Caco-2 (cell line): ENCODE data around the gene TACC2. TPM values are rescaled to one million over a fixed set of nuclear protein-coding genes. Genes with fewer than 3 reads are reported as not detected.

Source experiments
- BruUV-seq: library from RNA; stranded (reverse); fragments of 400-500 nt; replicated peaks from 2 replicates; lab custom pipeline; 2021; lab: Mats Ljungman, UMichigan
- CTCF ChIA-PET: fragments of 300-600 bp; sonication (Branson Sonifier 250); formaldehyde crosslinking; loops from one replicate; lab custom pipeline; 2022; ENCODE audit warnings: antibody characterized with exemption; lab: Charles Lee
- POLR2A ChIA-PET: fragments of 300-600 bp; sonication (Branson Sonifier 250); formaldehyde crosslinking; loops from one replicate; lab custom pipeline; 2022; ENCODE audit warnings: antibody characterized with exemption; lab: Charles Lee
- DNase-seq, 2 experiments: peaks; one replicate each; pipeline versions ENCODE4 v3.0.0 to v3.0.0-alpha.2; 2020 to 2022
- H3K27me3 ChIP-seq: replicated peaks from 2 replicates; pipeline ENCODE4 v1.6.0; 2011; ENCODE audit warnings: low read length; ENCODE audit not compliant: control insufficient read depth, insufficient read depth
- H3K36me3 ChIP-seq: 2 replicates; pipeline ENCODE4 v1.5.1; 2011; ENCODE audit warnings: low read length; ENCODE audit not compliant: control insufficient read depth, insufficient read depth
- H3K4me1 ChIP-seq: fragments of 250-450 bp; sonication (Bioruptor Pico); 2 replicates; pipeline ENCODE4 v1.5.1; 2020; ENCODE audit warnings: mild to moderate bottlenecking
- H3K4me3 ChIP-seq: 2 replicates; pipeline ENCODE4 v1.5.1; 2011; ENCODE audit warnings: low read depth, mild to moderate bottlenecking, control low read depth, low read length
- H3K9me3 ChIP-seq: fragments of 250-450 bp; sonication (Bioruptor Pico); 2 replicates; pipeline ENCODE4 v1.5.1; 2020; ENCODE audit warnings: mild to moderate bottlenecking, moderate library complexity
- H3K27ac Mint-ChIP-seq: one replicate; pipeline ENCODE4 v1.8.0; 2022; ENCODE audit warnings: mixed read lengths; ENCODE audit not compliant: unreplicated experiment
- H3K27me3 Mint-ChIP-seq: one replicate; pipeline ENCODE4 v1.8.0; 2022; ENCODE audit warnings: mixed read lengths; ENCODE audit not compliant: insufficient read depth, unreplicated experiment
- H3K36me3 Mint-ChIP-seq: one replicate; pipeline ENCODE4 v1.8.0; 2022; ENCODE audit warnings: mild to moderate bottlenecking, mixed read lengths; ENCODE audit not compliant: insufficient read depth, unreplicated experiment
- H3K4me1 Mint-ChIP-seq: one replicate; pipeline ENCODE4 v1.8.0; 2022; ENCODE audit warnings: low read depth, mixed read lengths; ENCODE audit not compliant: unreplicated experiment
- H3K4me3 Mint-ChIP-seq: one replicate; pipeline ENCODE4 v1.8.0; 2022; ENCODE audit warnings: mild to moderate bottlenecking, moderate library complexity, mixed read lengths; ENCODE audit not compliant: unreplicated experiment
- H3K9me3 Mint-ChIP-seq: one replicate; pipeline ENCODE4 v1.8.0; 2022; ENCODE audit warnings: mixed read lengths; ENCODE audit not compliant: unreplicated experiment
- CTCF ChIP-seq, 2 experiments: fragments of 200-600 bp in 1 of 2; IDR thresholded peaks; 1 replicate in 1 of 2; 2 replicates in 1 of 2; pipeline versions ENCODE4 v1.5.1 to v1.8.0; 2011 to 2022; ENCODE audit warnings: antibody characterized with exemption in 1 of 2, control low read depth in 1 of 2, inconsistent platforms in 1 of 2, low read depth in 1 of 2, low read length in 1 of 2, mild to moderate bottlenecking in 1 of 2, moderate library complexity in 1 of 2; ENCODE audit not compliant: insufficient read depth in 1 of 2, severe bottlenecking in 1 of 2, unreplicated experiment in 1 of 2
- intact Hi-C: fragments of 100-400 bp; cut with micrococcal nuclease; formaldehyde crosslinking; loops from one replicate; pipeline ENCODE4 v1.10.0; 2022; ENCODE audit not compliant: unreplicated experiment
- total RNA-seq: library from RNA; stranded (reverse); gene quantifications from 2 replicates; pipeline ENCODE4 v1.2.3, GENCODE V29; 2022

Gene TACC2
- total RNA-seq, 1 experiment from 2014 or later = 117 TPM

DNA sequence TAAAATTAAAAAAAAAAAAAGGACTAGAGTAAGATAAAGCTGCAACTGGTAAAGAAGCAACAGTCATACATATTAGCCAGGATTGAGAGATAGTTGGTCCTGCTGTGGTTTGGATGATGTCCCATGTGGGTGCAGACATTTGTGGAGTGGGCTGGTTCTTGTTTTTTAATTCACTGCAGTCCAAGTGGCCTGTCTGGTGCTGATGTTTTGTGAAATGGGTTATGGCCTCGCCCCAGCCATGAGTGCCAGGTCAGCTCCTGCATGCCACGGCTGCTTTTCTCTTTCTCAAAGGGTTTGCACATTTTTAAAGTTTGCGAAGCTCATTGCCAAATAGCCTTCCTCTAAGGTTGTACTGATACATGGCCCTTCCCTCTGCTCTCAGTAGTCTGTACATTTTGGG, 268.1 kb downstream of the TACC2 start:
- H3K4me3 Mint-ChIP-seq = no peak overlapping the region
- intact Hi-C loops = no loop called here
- H3K27me3 Mint-ChIP-seq = no peaks in the 10 kb centered on the region
- Histone ChIP-seq H3K27me3 (no peaks in the 10 kb centered on the region), H3K4me3 (no peak overlapping the region), H3K36me3 (peaks cover 3% of the 10 kb centered on the region), H3K4me1 (no peaks in the 10 kb centered on the region), H3K9me3 (peaks cover 6% of the 10 kb centered on the region)
- H3K4me1 Mint-ChIP-seq = no peaks in the 10 kb centered on the region
- BruUV-seq = no TSS peak
- ChIA-PET POLR2A (no interaction called here), CTCF (interaction anchor here (2.6 kb wide), 1 partner anchor 11 kb away, joined by 17 read pairs; no protein-coding TSS in a partner anchor)
- peaks cover 52% of the 10 kb centered on the region for H3K36me3 Mint-ChIP-seq
- no peak for TF ChIP-seq CTCF (IDR thresholded peaks at IDR 0.05; ENCODE audit: insufficient read depth in 1 of 2, low read depth in 1 of 2, low read length in 1 of 2, severe bottlenecking in 1 of 2, unreplicated experiment in 1 of 2)
- no peak overlapping the region for H3K27ac Mint-ChIP-seq
- no peak for DNase-seq
- H3K9me3 Mint-ChIP-seq = peaks cover 6% of the 10 kb centered on the region

DNA sequence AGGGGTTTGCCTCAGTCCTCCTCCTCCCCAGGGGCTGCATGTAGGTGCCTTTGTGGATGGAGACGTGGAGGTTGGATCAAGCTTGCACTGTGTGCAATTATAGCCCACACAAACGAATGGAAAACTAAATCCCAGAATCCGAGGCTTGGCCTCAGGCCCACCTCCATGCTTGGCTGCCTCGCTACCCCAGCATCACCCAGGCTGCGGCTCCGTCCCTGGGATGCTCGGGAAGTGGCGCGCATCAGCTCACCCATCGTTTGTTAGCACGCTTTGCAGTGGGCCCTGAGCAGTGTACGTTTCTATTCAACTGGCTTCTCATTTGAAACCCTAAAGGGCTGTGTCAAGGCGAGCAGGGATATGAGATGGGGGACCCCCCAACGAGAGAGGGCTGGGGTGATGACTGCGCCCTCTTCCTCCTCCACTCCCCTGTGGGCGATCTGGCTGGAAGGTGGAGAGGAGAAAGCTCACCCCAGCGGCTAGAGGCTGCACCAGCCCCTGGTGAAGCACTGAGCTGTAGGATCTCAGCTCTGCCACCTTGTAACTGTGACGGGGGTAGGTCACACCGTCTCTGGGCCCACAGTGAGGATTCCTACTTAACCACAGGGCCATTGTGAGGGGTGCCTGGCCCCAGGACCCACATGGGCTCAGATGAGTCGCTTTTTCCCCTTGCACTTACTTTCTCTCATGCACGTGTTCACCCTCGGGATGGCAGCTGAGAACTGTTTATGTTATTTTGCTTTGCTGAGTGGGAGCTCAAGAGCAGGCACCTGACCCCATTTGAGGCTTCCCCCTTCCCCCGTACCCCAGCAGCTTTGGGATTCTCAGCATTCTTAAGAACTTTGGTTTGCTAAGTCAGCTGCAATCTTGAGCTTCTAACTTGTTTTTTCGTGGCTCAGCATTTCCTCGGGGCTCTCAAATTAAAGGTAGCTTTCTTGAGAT, 269.4 kb downstream of the TACC2 start:
- H3K9me3 ChIP-seq = peaks cover 6% of the 10 kb centered on the region
- Mint-ChIP-seq H3K27me3 (no peaks in the 10 kb centered on the region), H3K36me3 (peaks cover 52% of the 10 kb centered on the region), H3K27ac (no peak overlapping the region), H3K4me1 (peaks cover 5% of the 10 kb centered on the region), H3K4me3 (no peak overlapping the region), H3K9me3 (peaks cover 15% of the 10 kb centered on the region)
- H3K4me3 ChIP-seq = no peak overlapping the region
- DNase-seq = no peak
- TF ChIP-seq CTCF (IDR thresholded peaks at IDR 0.05; ENCODE audit: insufficient read depth in 1 of 2, low read depth in 1 of 2, low read length in 1 of 2, severe bottlenecking in 1 of 2, unreplicated experiment in 1 of 2) = no peak
- POLR2A ChIA-PET = interaction anchor here (0.7 kb wide), 1 partner anchor 202 kb away, joined by 11 read pairs; no protein-coding TSS in a partner anchor
- intact Hi-C loops = no loop called here
- no TSS peak for BruUV-seq
- peaks cover 3% of the 10 kb centered on the region for H3K36me3 ChIP-seq
- peaks cover under 1% of the 10 kb centered on the region; the same call in 1 of the 2 replicates for H3K4me1 ChIP-seq
- CTCF ChIA-PET = interaction anchor here (2.6 kb wide), 1 partner anchor 9 kb away, joined by 17 read pairs; no protein-coding TSS in a partner anchor
- H3K27me3 ChIP-seq = no peaks in the 10 kb centered on the region

DNA sequence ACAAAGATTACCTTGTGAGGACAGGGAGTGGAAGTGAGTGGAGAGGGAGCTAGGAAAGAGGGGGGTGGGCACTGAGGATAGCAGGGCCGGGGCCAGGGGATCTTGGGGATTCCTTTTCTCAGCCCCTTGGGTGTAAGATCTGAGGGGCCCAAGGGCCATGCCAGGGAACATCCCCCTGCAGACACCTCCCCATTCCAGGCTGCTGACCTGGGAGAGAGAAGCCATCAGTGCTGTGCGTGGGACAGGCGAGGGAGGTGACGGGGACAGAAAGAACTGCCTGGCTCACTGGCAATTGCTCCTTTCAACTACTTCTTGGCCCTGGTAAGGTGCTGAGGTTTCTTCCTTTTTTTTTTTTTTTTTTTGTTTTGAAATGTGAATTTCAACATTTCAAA, 270.1 kb downstream of the TACC2 start:
- Histone ChIP-seq H3K4me3 (no peak overlapping the region), H3K4me1 (peaks cover 7% of the 10 kb centered on the region), H3K36me3 (peaks cover 3% of the 10 kb centered on the region), H3K27me3 (no peaks in the 10 kb centered on the region), H3K9me3 (peaks cover 6% of the 10 kb centered on the region)
- Mint-ChIP-seq H3K27me3 (no peaks in the 10 kb centered on the region), H3K9me3 (peaks cover 18% of the 10 kb centered on the region), H3K4me3 (no peak overlapping the region), H3K27ac (no peak overlapping the region), H3K36me3 (peaks cover 52% of the 10 kb centered on the region), H3K4me1 (peaks cover 12% of the 10 kb centered on the region)
- POLR2A ChIA-PET = interaction anchor here (0.7 kb wide), 1 partner anchor 202 kb away, joined by 11 read pairs; no protein-coding TSS in a partner anchor
- intact Hi-C loops = no loop called here
- BruUV-seq = no TSS peak
- TF ChIP-seq CTCF (IDR thresholded peaks at IDR 0.05; ENCODE audit: insufficient read depth in 1 of 2, low read depth in 1 of 2, low read length in 1 of 2, severe bottlenecking in 1 of 2, unreplicated experiment in 1 of 2) = no peak
- CTCF ChIA-PET = interaction anchor here (0.5 to 2.6 kb wide), 2 partner anchors 9 to 1121 kb away, joined by 3 to 17 read pairs; no protein-coding TSS in a partner anchor
- DNase-seq = no peak
